ENCODE results near the gene GARS1. TPM values are rescaled to one million over a fixed set of nuclear protein-coding genes. Genes with fewer than 3 reads are reported as not detected.
A peak's percentile ranks its signal among the peaks of the same experiment; 100 is the strongest.

The GARS1 gene
- total RNA-seq, 1 donor from 2014 or later: 367 TPM

GRCh38 chr7:30660331-30661255 lies 65.9 kb downstream of the GARS1 start:
- no peak for DNase-seq (ENCODE audit: low read depth)
- Histone ChIP-seq H3K36me3 (ENCODE audit: control insufficient read depth, insufficient read depth, low read length) (no peaks in the 10 kb centered on the region), H3K27me3 (ENCODE audit: control insufficient read depth, insufficient read depth, low read length) (no peaks in the 10 kb centered on the region), H3K4me3 (ENCODE audit: low read depth, low read length) (no peak overlapping the region)
- no peak for FAIRE-seq
- no peak for TF ChIP-seq CTCF (IDR thresholded peaks at IDR 0.05; ENCODE audit: insufficient read depth, low read length, severe bottlenecking)

- FAIRE-seq: no peak
- Histone ChIP-seq H3K27me3 (ENCODE audit: control insufficient read depth, insufficient read depth, low read length) (no peaks in the 10 kb centered on the region), H3K36me3 (ENCODE audit: control insufficient read depth, insufficient read depth, low read length) (no peaks in the 10 kb centered on the region), H3K4me3 (ENCODE audit: low read depth, low read length) (no peak overlapping the region)
- TF ChIP-seq CTCF (IDR thresholded peaks at IDR 0.05; ENCODE audit: insufficient read depth, low read length, severe bottlenecking): no peak
- DNase-seq (ENCODE audit: low read depth): no peak
Observed at GRCh38 chr7:30661926-30662325, 67.2 kb downstream of the GARS1 start.

GRCh38 chr7:30662431-30662939 lies 67.8 kb downstream of the GARS1 start:
- DNase-seq (ENCODE audit: low read depth) (no peak), FAIRE-seq (peak; percentile 55)
- Histone ChIP-seq H3K4me3 (ENCODE audit: low read depth, low read length) (no peak overlapping the region), H3K36me3 (ENCODE audit: control insufficient read depth, insufficient read depth, low read length) (no peaks in the 10 kb centered on the region), H3K27me3 (ENCODE audit: control insufficient read depth, insufficient read depth, low read length) (no peaks in the 10 kb centered on the region)
- no peak for TF ChIP-seq CTCF (IDR thresholded peaks at IDR 0.05; ENCODE audit: insufficient read depth, low read length, severe bottlenecking)

GRCh38 chr7:30663414-30663813 lies 68.7 kb downstream of the GARS1 start:
- Histone ChIP-seq H3K36me3 (ENCODE audit: control insufficient read depth, insufficient read depth, low read length) (no peaks in the 10 kb centered on the region), H3K27me3 (ENCODE audit: control insufficient read depth, insufficient read depth, low read length) (no peaks in the 10 kb centered on the region), H3K4me3 (ENCODE audit: low read depth, low read length) (no peak overlapping the region)
- TF ChIP-seq CTCF (IDR thresholded peaks at IDR 0.05; ENCODE audit: insufficient read depth, low read length, severe bottlenecking): no peak
- DNase-seq (ENCODE audit: low read depth) (no peak), FAIRE-seq (no peak)

GRCh38 chr7:30664184-30664885 lies 69.7 kb downstream of the GARS1 start:
- no peak for DNase-seq (ENCODE audit: low read depth)
- Histone ChIP-seq H3K27me3 (ENCODE audit: control insufficient read depth, insufficient read depth, low read length) (no peaks in the 10 kb centered on the region), H3K36me3 (ENCODE audit: control insufficient read depth, insufficient read depth, low read length) (no peaks in the 10 kb centered on the region), H3K4me3 (ENCODE audit: low read depth, low read length) (no peak overlapping the region)
- no peak for TF ChIP-seq CTCF (IDR thresholded peaks at IDR 0.05; ENCODE audit: insufficient read depth, low read length, severe bottlenecking)
- FAIRE-seq: peak; percentile 62

Measured in bronchial epithelial cell (primary cell).